A549 (cell line): ENCODE measurements around the gene ANKRD10. TPM values are rescaled to one million over a fixed set of nuclear protein-coding genes. Genes with fewer than 3 reads are reported as not detected.

Experiments used
- ATAC-seq, 2 experiments: fragments of 200-7000 bp in 1 of 2; fragments of >200 bp in 1 of 2; cut with Nextera tagmentation in 1 of 2; cut with Tn5 transposase in 1 of 2; 3 replicates each; pipeline versions ENCODE4 v1.8.0 to v1.9.1; 2018 to 2020; ENCODE audit warnings: mild to moderate bottlenecking in 1 of 2, moderate library complexity in 1 of 2
- CTCF ChIA-PET: fragments of 300-600 bp; sonication (Branson Sonifier 250); formaldehyde crosslinking; extraction: SDS; loops from one replicate; lab custom pipeline; 2021; ENCODE audit warnings: antibody characterized with exemption, inconsistent platforms; lab: Yijun Ruan, JAX
- POLR2A ChIA-PET: fragments of 350-600 bp; formaldehyde crosslinking; extraction: SDS; loops from one replicate; lab custom pipeline; 2021; ENCODE audit warnings: antibody characterized with exemption, inconsistent platforms; lab: Yijun Ruan, JAX
- DNase-seq, 2 experiments: peaks; one replicate each; pipeline versions ENCODE4 v3.0.0 to v3.0.0-alpha.2; 2011 to 2016; ENCODE audit warnings: low read depth in 1 of 2, low spot score in 1 of 2
- FAIRE-seq: peaks from 2 replicates; lab custom pipeline; 2011; peaks lifted over from hg19 to GRCh38; lab: Jason Lieb, UNC
- H3K27ac ChIP-seq, 2 experiments: fragments of >200 bp; sonication (Bioruptor Twin); formaldehyde crosslinking; 3 replicates each; pipeline ENCODE4 v1.5.1; 2016 to 2017
- H3K4me1 ChIP-seq: fragments of >200 bp; sonication (Bioruptor Twin); formaldehyde crosslinking; 3 replicates; pipeline ENCODE4 v1.6.1; 2016
- H3K4me2 ChIP-seq: fragments of >200 bp; sonication (Bioruptor Twin); formaldehyde crosslinking; 3 replicates; pipeline ENCODE4 v1.6.1; 2016
- H3K4me3 ChIP-seq: fragments of >200 bp; sonication (Bioruptor Twin); formaldehyde crosslinking; 3 replicates; pipeline ENCODE4 v1.5.1; 2016
- H3K9me3 ChIP-seq: fragments of >200 bp; sonication (Bioruptor Twin); formaldehyde crosslinking; 3 replicates; pipeline ENCODE4 v1.6.1; 2016
- CTCF ChIP-seq: fragments of >200 bp; sonication (Bioruptor Twin); formaldehyde crosslinking; IDR thresholded peaks from 3 replicates; pipeline ENCODE4 v1.5.1; 2016
- HEYL ChIP-seq: fragments of 250-450 bp; sonication (Bioruptor Pico); IDR thresholded peaks from 2 replicates; pipeline ENCODE4 v1.8.0; 2021; ENCODE audit warnings: mild to moderate bottlenecking, moderate library complexity
- MYC ChIP-seq: IDR thresholded peaks from 2 replicates; pipeline ENCODE4 v1.6.1; 2012; ENCODE audit warnings: mild to moderate bottlenecking, inconsistent platforms, low read length, improper control_type of control experiment, borderline replicate concordance
- PBX3 ChIP-seq: IDR thresholded peaks from 2 replicates; pipeline ENCODE4 v1.6.1; 2012
- PHF8 ChIP-seq: fragments of 200-600 bp; sonication (generic); IDR thresholded peaks from 2 replicates; pipeline ENCODE4 v1.6.1; 2016; ENCODE audit warnings: low read depth, mild to moderate bottlenecking, antibody characterized with exemption, moderate library complexity, borderline replicate concordance
- POLR2A ChIP-seq: IDR thresholded peaks from 2 replicates; pipeline ENCODE4 v1.6.1; 2012; ENCODE audit warnings: mild to moderate bottlenecking, low read length
- RAD21 ChIP-seq, 2 experiments: fragments of >200 bp in 1 of 2; sonication (Bioruptor Twin) in 1 of 2; formaldehyde crosslinking in 1 of 2; IDR thresholded peaks in 1 of 2; conservative IDR thresholded peaks in 1 of 2; 2 replicates in 1 of 2; 3 replicates in 1 of 2; pipeline ENCODE4 v1.6.1; 2012 to 2018; ENCODE audit warnings: inconsistent platforms in 1 of 2
- RARB ChIP-seq: fragments of 250-450 bp; sonication (Bioruptor Pico); IDR thresholded peaks from 2 replicates; pipeline ENCODE4 v1.8.0; 2021; ENCODE audit warnings: mild to moderate bottlenecking, moderate library complexity
- REST ChIP-seq: fragments of 200-600 bp; sonication (generic); IDR thresholded peaks from 2 replicates; pipeline ENCODE4 v1.6.1; 2016; ENCODE audit warnings: antibody characterized with exemption, mild to moderate bottlenecking, moderate library complexity
- SMC3 ChIP-seq: fragments of >200 bp; sonication (Bioruptor Twin); formaldehyde crosslinking; IDR thresholded peaks from 3 replicates; pipeline ENCODE4 v1.6.1; 2018; ENCODE audit warnings: inconsistent platforms
- TFCP2L1 ChIP-seq: fragments of 250-450 bp; sonication (Bioruptor Pico); IDR thresholded peaks from 2 replicates; pipeline ENCODE4 v1.5.0; 2021; ENCODE audit warnings: mild to moderate bottlenecking
- USF2 ChIP-seq: fragments of 450-650 bp; IDR thresholded peaks from 2 replicates; pipeline ENCODE4 v1.6.1; 2014; ENCODE audit warnings: antibody characterized with exemption
- WGBS: methylation state at CpG from one replicate; pipeline ENCODE4 v1.1.6; 2017; ENCODE audit errors: missing lambda C conversion rate; 5-methylcytosine and 5-hydroxymethylcytosine counted together
- polyA minus RNA-seq: library from RNA; depleted of rRNA, polyadenylated mRNA; stranded (reverse); fragments of >200 nt; gene quantifications from 2 replicates; pipeline ENCODE4 v1.2.3, GENCODE V29; 2011; rRNA and poly(A)+ RNA removed
- polyA plus RNA-seq, 4 experiments: library from polyadenylated mRNA; depleted of rRNA in 3 of 4; stranded (reverse); fragments of >200 nt; fragmentation: RNase III in 1 of 4; extraction: RNeasy Plus Mini Kit Qiagen cat#74134 plus additional on column Dnase treatment in 1 of 4; gene quantifications; 2 replicates in 3 of 4; 3 replicates in 1 of 4; pipeline ENCODE4 v1.2.3, GENCODE V29; 2011 to 2017

Gene ANKRD10
- 60.2 and 66.0 TPM in 2 replicates for polyA plus RNA-seq (2011; rRNA removed)
- polyA plus RNA-seq (2012; cell fraction: cytosol; rRNA removed) = 23.3 and 26.1 TPM in 2 replicates
- 72.9 and 89.4 TPM in 2 replicates for polyA plus RNA-seq (2012; cell fraction: nucleus; rRNA removed)
- polyA plus RNA-seq (2017; fragmentation: RNase III; extraction: RNeasy Plus Mini Kit Qiagen cat#74134 plus additional on column Dnase treatment) = 27.8 to 35.9 TPM (median 32.1 TPM) in 3 replicates
- polyA minus RNA-seq = 56.5 and 92.3 TPM in 2 replicates

- 0% methylated on average over 3 of the region's 81 CpGs for whole genome bisulfite sequencing
- Histone ChIP-seq H3K4me3 (peak within 1 kb of the TSS; percentile 99), H3K4me1 (peaks cover 16% of the 10 kb centered on the region), H3K27ac (peak within 1 kb of the TSS; percentile 100), H3K9me3 (no peaks in the 10 kb centered on the region), H3K4me2 (peak within 1 kb of the TSS; percentile 83)
- CTCF ChIA-PET = interaction anchor here (0.6 to 2.9 kb wide), 14 partner anchors 8 to 459 kb away, joined by 3 to 11 read pairs (median 4); no protein-coding TSS in a partner anchor
- peak; percentile 50 to 52; a peak in 4 of 5 replicates for TF ChIP-seq RAD21 (conservative IDR thresholded peaks at IDR 0.05 in 1 of 2, IDR thresholded peaks at IDR 0.05 in 1 of 2)
- TF ChIP-seq PBX3 = 0 out of 2 replicates have a peak, but pooled peaks have one; percentile 6
- peak; percentile 62 for TF ChIP-seq CTCF
- no peak for TF ChIP-seq RARB
- TF ChIP-seq USF2 = peak; percentile 46
- TF ChIP-seq REST = no peak
- TF ChIP-seq TFCP2L1 = no peak
- TF ChIP-seq PHF8 = peak; percentile 51; the same call in 1 of the 2 replicates
- peak; percentile 39; the same call in 2 of the 3 replicates for TF ChIP-seq SMC3
- POLR2A ChIA-PET = interaction anchor here (0.6 to 2.3 kb wide), 9 partner anchors 9 to 209 kb away, joined by 3 to 13 read pairs (median 4); partner anchors contain the start of gene CARS2
- no peak for FAIRE-seq
- DNase-seq = peak; percentile 83 to 95
- ATAC-seq = peak; percentile 84 to 90
These were observed at the start of gene ANKRD10 for GRCh38 chr13:110915057-110915873. TSS of gene ANKRD10 (minus strand) at chr13:110915069. CDS start at chr13:110914934, 135 bp downstream.

- peaks cover 16% of the 10 kb centered on the region for H3K4me1 ChIP-seq
- ATAC-seq = no peak
- WGBS = 75% methylated on average over 5 of the region's 6 CpGs
- TF ChIP-seq POLR2A (no peak), MYC (no peak), HEYL (CRISPR knock-in tag) (no peak)
- TF ChIP-seq, all 56 proteins: peak for 0
- no peak overlapping the region for H3K4me3 ChIP-seq
- peak overlapping the region; percentile 27; the same call in 2 of the 3 replicates for H3K4me2 ChIP-seq
- no peaks in the 10 kb centered on the region for H3K9me3 ChIP-seq
- FAIRE-seq = no peak
- H3K27ac ChIP-seq = peak overlapping the region in 1 of 2 experiments; percentile 53; a peak in 3 of 6 replicates
- CTCF ChIA-PET = no interaction called here
- POLR2A ChIA-PET = no interaction called here
- no peak for DNase-seq
These were observed 49.6 kb upstream of the ANKRD10 start for GRCh38 chr13:110964229-110965037.
